GM12874 (cell line): ENCODE measurements around the gene CHKB.

ENCODE experiments used
- CTCF ChIP-seq: IDR thresholded peaks from 2 replicates; pipeline ENCODE4 v1.5.1; 2011; ENCODE audit warnings: low read depth, mild to moderate bottlenecking, control low read depth, low read length, moderate library complexity; ENCODE audit not compliant: insufficient read depth

CHKB gene

GRCh38 chr22:50609599-50609998 is 26.9 kb upstream of the CHKB start:
- no peak for TF ChIP-seq CTCF

- TF ChIP-seq CTCF: no peak
Observed at GRCh38 chr22:50608996-50609395, 26.3 kb upstream of the CHKB start.

GRCh38 chr22:50607659-50608020 is 25.0 kb upstream of the CHKB start:
- no peak for TF ChIP-seq CTCF

- no peak for TF ChIP-seq CTCF
Observed at GRCh38 chr22:50606946-50607658, 24.5 kb upstream of the CHKB start.

- TF ChIP-seq CTCF: peak; percentile 41
Observed at GRCh38 chr22:50606165-50606945, 23.7 kb upstream of the CHKB start.

- TF ChIP-seq CTCF: no peak
Observed at GRCh38 chr22:50605613-50606074, 23.0 kb upstream of the CHKB start.

- TF ChIP-seq CTCF: no peak
Observed at GRCh38 chr22:50605002-50605612, 22.5 kb upstream of the CHKB start.
